ENCODE results near the gene SDF2L1. TPM values are rescaled to one million over a fixed set of nuclear protein-coding genes. Genes with fewer than 3 reads are reported as not detected.

Gene SDF2L1
- total RNA-seq, 2 experiments from 2014 or later = 60.5 to 66.8 TPM

DNA sequence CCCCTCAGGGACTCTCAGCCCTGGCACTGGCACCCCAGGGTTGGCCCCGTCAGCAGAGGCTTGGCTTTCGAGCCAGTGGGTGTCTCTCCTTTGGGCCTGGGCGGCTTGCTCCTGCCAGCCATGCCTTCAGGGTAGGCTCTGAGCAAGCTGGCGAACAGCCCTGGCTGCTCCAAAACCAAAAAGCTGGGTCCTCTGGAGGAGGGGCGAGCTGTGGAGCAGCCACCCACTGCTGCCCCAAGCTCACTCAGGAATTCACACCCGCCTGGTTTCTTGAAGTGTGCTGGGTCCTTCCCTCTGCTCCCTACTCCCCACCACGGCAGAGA is 18.5 kb upstream of the SDF2L1 start:
- BruUV-seq (replicated peaks) = no TSS peak
- H3K79me2 ChIP-seq (ENCODE audit: insufficient read depth, low read depth, low read length) = peaks cover 68% of the 10 kb centered on the region
- peaks cover 85% of the 10 kb centered on the region for H3K36me3 ChIP-seq (ENCODE audit: insufficient read depth, low read length)
- peaks cover 42% of the 10 kb centered on the region for H3K4me1 ChIP-seq (ENCODE audit: insufficient read depth, low read length, poor library complexity, severe bottlenecking)
- no peaks in the 10 kb centered on the region for H3K9me3 ChIP-seq (ENCODE audit: low read length)
- ChIA-PET POLR2A (no interaction called here), CTCF (ENCODE audit: unreplicated experiment) (no interaction called here)
- no peak overlapping the region for H3K4me3 ChIP-seq (ENCODE audit: low read depth, low read length, poor library complexity, severe bottlenecking)
- 0 out of 2 replicates have a peak, but pooled peaks cover 3% of the 10 kb centered on the region for H4K20me1 ChIP-seq (ENCODE audit: insufficient read depth, low read length)
- H3K27ac ChIP-seq (ENCODE audit: low read depth, low read length, poor library complexity, severe bottlenecking) = no peak overlapping the region
- TF ChIP-seq CTCF (conservative IDR thresholded peaks at IDR 0.05; ENCODE audit: low read length) = no peak
- TF ChIP-seq EZH2phosphoT487 (IDR thresholded peaks at IDR 0.05; ENCODE audit: borderline replicate concordance, low read depth, low read length) = no peak
- H3K4me2 ChIP-seq (ENCODE audit: low read length) = no peak overlapping the region
- H3K9me2 ChIP-seq (ENCODE audit: insufficient read depth, low read length) = no peaks in the 10 kb centered on the region
- no peak overlapping the region for H2AFZ ChIP-seq (ENCODE audit: low read length)
- no peak for DNase-seq (ENCODE audit: low spot score)
- intact Hi-C loops (cut with micrococcal nuclease; ENCODE audit: unreplicated experiment) = no loop called here

GRCh38 chr22:21624120-21624879 is 17.8 kb upstream of the SDF2L1 start:
- peaks cover 82% of the 10 kb centered on the region for H3K36me3 ChIP-seq (ENCODE audit: insufficient read depth, low read length)
- TF ChIP-seq EZH2phosphoT487 (IDR thresholded peaks at IDR 0.05; ENCODE audit: borderline replicate concordance, low read depth, low read length) (no peak), CTCF (conservative IDR thresholded peaks at IDR 0.05; ENCODE audit: low read length) (peak; percentile 91)
- no peak overlapping the region for H2AFZ ChIP-seq (ENCODE audit: low read length)
- intact Hi-C loops (cut with micrococcal nuclease; ENCODE audit: unreplicated experiment) = no loop called here
- H4K20me1 ChIP-seq (ENCODE audit: insufficient read depth, low read length) = 0 out of 2 replicates have a peak, but pooled peaks cover 3% of the 10 kb centered on the region
- H3K4me3 ChIP-seq (ENCODE audit: low read depth, low read length, poor library complexity, severe bottlenecking) = no peak overlapping the region
- H3K4me1 ChIP-seq (ENCODE audit: insufficient read depth, low read length, poor library complexity, severe bottlenecking) = peaks cover 45% of the 10 kb centered on the region
- peak; percentile 38 for DNase-seq (ENCODE audit: low spot score)
- CTCF ChIA-PET (ENCODE audit: unreplicated experiment) = no interaction called here
- no TSS peak for BruUV-seq (replicated peaks)
- H3K9me3 ChIP-seq (ENCODE audit: low read length) = no peaks in the 10 kb centered on the region
- no peak overlapping the region for H3K4me2 ChIP-seq (ENCODE audit: low read length)
- POLR2A ChIA-PET = no interaction called here
- H3K9me2 ChIP-seq (ENCODE audit: insufficient read depth, low read length) = no peaks in the 10 kb centered on the region
- H3K27ac ChIP-seq (ENCODE audit: low read depth, low read length, poor library complexity, severe bottlenecking) = peak overlapping the region; percentile 35
- H3K79me2 ChIP-seq (ENCODE audit: insufficient read depth, low read depth, low read length) = peaks cover 64% of the 10 kb centered on the region
